CD14-positive monocyte (primary cell): Measurements from ENCODE around the gene IGF2BP2. TPM values are rescaled to one million over a fixed set of nuclear protein-coding genes. Genes with fewer than 3 reads are reported as not detected.

Source experiments
- DNase-seq, 3 donors: peaks; one replicate each; pipeline ENCODE4 v3.0.0-alpha.2; 2011 to 2022
- H2AFZ ChIP-seq: 2 replicates; pipeline ENCODE4 v1.6.0; 2012; ENCODE audit warnings: mild to moderate bottlenecking, low read depth, low read length, inconsistent platforms; ENCODE audit not compliant: insufficient read depth, poor library complexity, severe bottlenecking
- H3K27ac ChIP-seq, 2 donors: 1 replicate in 1 of 2; 2 replicates in 1 of 2; pipeline ENCODE4 v1.5.1; 2012 to 2013; ENCODE audit warnings: low read length in 2 of 2, control low read depth in 1 of 2, inconsistent platforms in 1 of 2, low read depth in 1 of 2, mild to moderate bottlenecking in 1 of 2
- H3K27me3 ChIP-seq, 2 donors: one replicate each; pipeline versions ENCODE4 v1.6.0 to v1.6.1; 2011 to 2013; ENCODE audit warnings: low read length in 2 of 2; ENCODE audit not compliant: control insufficient read depth in 2 of 2, insufficient read depth in 2 of 2
- H3K36me3 ChIP-seq, 2 donors: replicated peaks in 1 of 2; 1 replicate in 1 of 2; 2 replicates in 1 of 2; pipeline versions ENCODE4 v1.5.1 to v1.6.1; 2012 to 2013; ENCODE audit warnings: low read length in 2 of 2, control low read depth in 1 of 2, inconsistent platforms in 1 of 2, mild to moderate bottlenecking in 1 of 2; ENCODE audit not compliant: insufficient read depth in 2 of 2, control insufficient read depth in 1 of 2
- H3K4me1 ChIP-seq, 2 donors: 1 replicate in 1 of 2; 2 replicates in 1 of 2; pipeline versions ENCODE4 v1.5.1 to v1.6.1; 2012 to 2013; ENCODE audit warnings: low read length in 2 of 2, control low read depth in 1 of 2, inconsistent platforms in 1 of 2, mild to moderate bottlenecking in 1 of 2, moderate library complexity in 1 of 2; ENCODE audit not compliant: insufficient read depth in 2 of 2, control insufficient read depth in 1 of 2
- H3K4me2 ChIP-seq: replicated peaks from 2 replicates; pipeline ENCODE3; 2012; ENCODE audit warnings: low read length, moderate library complexity, mild to moderate bottlenecking; ENCODE audit not compliant: poor library complexity, severe bottlenecking; ENCODE audit errors: extremely low read depth
- H3K4me3 ChIP-seq, 3 experiments: fragments of 200-600 bp in 1 of 3; sonication (generic) in 1 of 3; replicated peaks in 1 of 3; 1 replicate in 2 of 3; 2 replicates in 1 of 3; pipeline ENCODE4 v1.5.1; 2011 to 2013; ENCODE audit warnings: low read length in 3 of 3, mild to moderate bottlenecking in 3 of 3, control low read depth in 2 of 3, low read depth in 2 of 3, inconsistent platforms in 1 of 3, moderate library complexity in 1 of 3
- H3K79me2 ChIP-seq: 2 replicates; pipeline ENCODE4 v1.6.0; 2012; ENCODE audit warnings: mild to moderate bottlenecking, control low read depth, inconsistent platforms, low read length, moderate library complexity; ENCODE audit not compliant: insufficient read depth
- H3K9ac ChIP-seq: 2 replicates; pipeline ENCODE4 v1.6.0; 2017; ENCODE audit warnings: low read length, mild to moderate bottlenecking; ENCODE audit not compliant: insufficient read depth, poor library complexity, severe bottlenecking
- H3K9me3 ChIP-seq, 2 donors: replicated peaks in 1 of 2; 1 replicate in 1 of 2; 2 replicates in 1 of 2; pipeline versions ENCODE4 v1.5.1 to v1.6.1; 2012 to 2013; ENCODE audit warnings: low read length in 2 of 2, control low read depth in 1 of 2; ENCODE audit not compliant: control insufficient read depth in 1 of 2, insufficient read depth in 1 of 2
- H4K20me1 ChIP-seq: 2 replicates; pipeline ENCODE4 v1.6.0; 2012; ENCODE audit warnings: mild to moderate bottlenecking, low read length, control low read depth, moderate library complexity; ENCODE audit not compliant: insufficient read depth
- H3K27ac Mint-ChIP-seq, 7 donors: one replicate each; pipeline ENCODE4 v1.8.0; 2020; ENCODE audit warnings: mild to moderate bottlenecking in 7 of 7, mixed read lengths in 7 of 7, moderate library complexity in 6 of 7, inconsistent platforms in 2 of 7
- H3K27me3 Mint-ChIP-seq, 3 donors: one replicate each; pipeline ENCODE4 v1.8.0; 2021 to 2022; ENCODE audit warnings: low read depth in 3 of 3, mild to moderate bottlenecking in 3 of 3, mixed read lengths in 3 of 3, moderate library complexity in 3 of 3, inconsistent platforms in 1 of 3
- H3K36me3 Mint-ChIP-seq, 2 donors: one replicate each; pipeline ENCODE4 v1.8.0; 2020; ENCODE audit warnings: mixed read lengths in 2 of 2, inconsistent platforms in 1 of 2, mild to moderate bottlenecking in 1 of 2
- H3K4me1 Mint-ChIP-seq: one replicate; pipeline ENCODE4 v1.8.0; 2020; ENCODE audit warnings: mild to moderate bottlenecking, mixed read lengths
- H3K4me3 Mint-ChIP-seq, 2 donors: one replicate each; pipeline ENCODE4 v1.8.0; 2020; ENCODE audit warnings: mild to moderate bottlenecking in 2 of 2, mixed read lengths in 2 of 2, moderate library complexity in 1 of 2
- H3K9me3 Mint-ChIP-seq, 7 donors: one replicate each; pipeline ENCODE4 v1.8.0; 2020 to 2022; ENCODE audit warnings: mixed read lengths in 7 of 7, mild to moderate bottlenecking in 6 of 7, moderate library complexity in 6 of 7, inconsistent platforms in 2 of 7
- CTCF ChIP-seq: fragments of 200-600 bp; IDR thresholded peaks from one replicate; pipeline ENCODE4 v1.8.0; 2022; ENCODE audit warnings: antibody characterized with exemption, mild to moderate bottlenecking
- WGBS: methylation state at CpG from one replicate; pipeline ENCODE4 v1.1.5; 2013; ENCODE audit warnings: missing lambda C conversion rate; ENCODE audit not compliant: insufficient coverage; 5-methylcytosine and 5-hydroxymethylcytosine counted together
- intact Hi-C, 2 donors: fragments of 100-400 bp; cut with micrococcal nuclease; formaldehyde crosslinking; loops; one replicate each; pipeline versions ENCODE4 v1.15.0 to v1.15.1; 2023
- polyA plus RNA-seq, 3 donors: library from polyadenylated mRNA; depleted of rRNA in 1 of 3; unstranded in 2 of 3; stranded (reverse) in 1 of 3; fragments of 300-500 nt in 2 of 3; fragments of >200 nt in 1 of 3; fragmentation: Illumina TruSeq in 2 of 3; gene quantifications; 1 replicate in 2 of 3; 2 replicates in 1 of 3; pipeline ENCODE4 v1.2.3, GENCODE V29; 2012 to 2021

The IGF2BP2 gene
- polyA plus RNA-seq, 3 donors: 0.78 to 2.8 (median 1.00) TPM

- Mint-ChIP-seq H3K27ac (no peak overlapping the region), H3K4me3 (no peak overlapping the region), H3K27me3 (no peaks in the 10 kb centered on the region), H3K9me3 (peaks cover 6 to 20% (median 16%) of the 10 kb centered on the region in 7 donors), H3K4me1 (peaks cover 33% of the 10 kb centered on the region), H3K36me3 (peaks cover 15 to 18% of the 10 kb centered on the region in 2 donors)
- no peak overlapping the region for H3K9ac ChIP-seq
- intact Hi-C loops: no loop called here
- no peak overlapping the region for H3K4me3 ChIP-seq
- H3K27ac ChIP-seq: no peak overlapping the region
- no peak for TF ChIP-seq CTCF
- DNase-seq: no peak
- no peaks in the 10 kb centered on the region for H3K27me3 ChIP-seq
- no peak overlapping the region for H3K4me2 ChIP-seq
- H3K79me2 ChIP-seq: peaks cover 57% of the 10 kb centered on the region
- peaks cover 10 to 16% of the 10 kb centered on the region in 2 donors for H3K4me1 ChIP-seq
- no peaks in the 10 kb centered on the region for H3K36me3 ChIP-seq
- WGBS: 93% methylated on average over 2 of the region's 6 CpGs
- peaks cover 8 to 13% of the 10 kb centered on the region in 2 donors for H3K9me3 ChIP-seq
- H4K20me1 ChIP-seq: no peaks in the 10 kb centered on the region
- no peak overlapping the region for H2AFZ ChIP-seq
Measured at GRCh38 chr3:185759512-185759911, 65.3 kb downstream of the IGF2BP2 start.

- Histone ChIP-seq H3K27me3 (no peaks in the 10 kb centered on the region), H3K9ac (no peak overlapping the region), H3K4me3 (no peak overlapping the region), H3K79me2 (peaks cover 56% of the 10 kb centered on the region), H3K9me3 (peaks cover 8 to 13% of the 10 kb centered on the region in 2 donors), H4K20me1 (no peaks in the 10 kb centered on the region), H3K4me1 (peaks cover 5 to 11% of the 10 kb centered on the region in 2 donors), H3K4me2 (no peak overlapping the region), H3K27ac (no peak overlapping the region), H3K36me3 (no peaks in the 10 kb centered on the region), H2AFZ (no peak overlapping the region)
- WGBS: no CpG with 5 or more reads among the region's 1 CpG
- H3K27me3 Mint-ChIP-seq: no peaks in the 10 kb centered on the region
- no peak for DNase-seq
- H3K4me3 Mint-ChIP-seq: no peak overlapping the region
- H3K4me1 Mint-ChIP-seq: peaks cover 29% of the 10 kb centered on the region
- intact Hi-C loops: no loop called here
- no peak overlapping the region for H3K27ac Mint-ChIP-seq
- TF ChIP-seq CTCF: no peak
- H3K36me3 Mint-ChIP-seq: peaks cover 15 to 18% of the 10 kb centered on the region in 2 donors
- peaks cover 6 to 22% (median 19%) of the 10 kb centered on the region in 7 donors for H3K9me3 Mint-ChIP-seq
Measured at GRCh38 chr3:185758912-185759311, 65.9 kb downstream of the IGF2BP2 start.
